IPS-18c (cell line): ENCODE data around the gene PHLPP2.

Source experiments
- H3K4me3 ChIP-seq: 2 replicates; pipeline ENCODE4 v1.7.0; 2013; ENCODE audit warnings: low read depth, mild to moderate bottlenecking, low read length, moderate library complexity; ENCODE audit not compliant: insufficient read depth
- H3K9me3 ChIP-seq: one replicate; pipeline ENCODE4 v1.6.1; 2013; ENCODE audit warnings: mild to moderate bottlenecking, low read length, moderate library complexity; ENCODE audit not compliant: control insufficient read depth, insufficient read depth

Gene PHLPP2, protein sequence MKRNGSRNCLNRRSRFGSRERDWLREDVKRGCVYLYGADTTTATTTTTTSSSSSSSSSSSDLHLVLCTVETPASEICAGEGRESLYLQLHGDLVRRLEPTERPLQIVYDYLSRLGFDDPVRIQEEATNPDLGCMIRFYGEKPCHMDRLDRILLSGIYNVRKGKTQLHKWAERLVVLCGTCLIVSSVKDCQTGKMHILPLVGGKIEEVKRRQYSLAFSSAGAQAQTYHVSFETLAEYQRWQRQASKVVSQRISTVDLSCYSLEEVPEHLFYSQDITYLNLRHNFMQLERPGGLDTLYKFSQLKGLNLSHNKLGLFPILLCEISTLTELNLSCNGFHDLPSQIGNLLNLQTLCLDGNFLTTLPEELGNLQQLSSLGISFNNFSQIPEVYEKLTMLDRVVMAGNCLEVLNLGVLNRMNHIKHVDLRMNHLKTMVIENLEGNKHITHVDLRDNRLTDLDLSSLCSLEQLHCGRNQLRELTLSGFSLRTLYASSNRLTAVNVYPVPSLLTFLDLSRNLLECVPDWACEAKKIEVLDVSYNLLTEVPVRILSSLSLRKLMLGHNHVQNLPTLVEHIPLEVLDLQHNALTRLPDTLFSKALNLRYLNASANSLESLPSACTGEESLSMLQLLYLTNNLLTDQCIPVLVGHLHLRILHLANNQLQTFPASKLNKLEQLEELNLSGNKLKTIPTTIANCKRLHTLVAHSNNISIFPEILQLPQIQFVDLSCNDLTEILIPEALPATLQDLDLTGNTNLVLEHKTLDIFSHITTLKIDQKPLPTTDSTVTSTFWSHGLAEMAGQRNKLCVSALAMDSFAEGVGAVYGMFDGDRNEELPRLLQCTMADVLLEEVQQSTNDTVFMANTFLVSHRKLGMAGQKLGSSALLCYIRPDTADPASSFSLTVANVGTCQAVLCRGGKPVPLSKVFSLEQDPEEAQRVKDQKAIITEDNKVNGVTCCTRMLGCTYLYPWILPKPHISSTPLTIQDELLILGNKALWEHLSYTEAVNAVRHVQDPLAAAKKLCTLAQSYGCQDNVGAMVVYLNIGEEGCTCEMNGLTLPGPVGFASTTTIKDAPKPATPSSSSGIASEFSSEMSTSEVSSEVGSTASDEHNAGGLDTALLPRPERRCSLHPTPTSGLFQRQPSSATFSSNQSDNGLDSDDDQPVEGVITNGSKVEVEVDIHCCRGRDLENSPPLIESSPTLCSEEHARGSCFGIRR (N-terminal part only)

DNA sequence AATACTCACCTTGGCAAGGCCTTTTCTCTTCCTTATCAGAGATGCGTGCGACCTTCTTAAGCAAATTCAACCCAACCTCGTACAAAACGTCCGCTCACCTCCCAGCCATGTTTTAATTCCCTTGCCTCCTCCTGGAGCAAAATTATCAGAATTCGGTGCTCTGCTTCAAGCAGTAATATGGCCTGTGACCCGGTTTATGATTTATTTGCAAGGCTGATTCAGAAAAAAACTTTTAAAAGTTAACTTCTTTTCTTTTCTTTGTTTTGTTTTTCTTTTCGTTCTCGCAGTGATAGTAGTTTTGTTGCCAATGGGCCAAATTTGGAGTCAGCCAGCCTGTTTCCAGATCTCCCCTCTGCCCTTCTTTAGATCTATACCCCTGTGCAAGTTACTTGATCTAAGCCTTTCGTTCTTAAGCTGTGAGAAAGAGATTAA is at the start of gene PHLPP2:
PHLPP2 (minus strand) TSS at position 382 of the 432 bp plus-strand sequence. CDS start 9,906 bp downstream, outside the sequence.
- peak within 1 kb of the TSS; percentile 74 for H3K4me3 ChIP-seq
- peaks cover 3% of the 10 kb centered on the region for H3K9me3 ChIP-seq

DNA sequence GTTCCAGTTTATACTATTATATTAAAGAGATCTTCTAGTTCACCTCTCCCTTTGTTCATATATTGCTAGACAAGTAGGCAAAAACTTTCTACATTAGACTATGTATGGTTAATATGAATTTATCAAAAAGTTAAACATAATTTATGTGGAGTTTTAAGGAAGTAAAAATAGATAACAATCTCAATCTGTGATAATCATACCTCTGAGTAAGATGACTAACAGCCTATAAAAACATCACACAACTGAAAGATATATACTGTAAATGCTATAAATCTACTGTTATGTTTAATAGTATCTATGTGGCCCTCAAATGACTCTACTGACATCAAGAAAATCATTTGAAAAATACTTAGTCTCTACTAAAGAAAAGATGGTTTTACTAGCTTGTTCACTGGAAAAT is 47.1 kb upstream of the PHLPP2 start:
- Histone ChIP-seq H3K9me3 (no peaks in the 10 kb centered on the region), H3K4me3 (no peak overlapping the region)

DNA sequence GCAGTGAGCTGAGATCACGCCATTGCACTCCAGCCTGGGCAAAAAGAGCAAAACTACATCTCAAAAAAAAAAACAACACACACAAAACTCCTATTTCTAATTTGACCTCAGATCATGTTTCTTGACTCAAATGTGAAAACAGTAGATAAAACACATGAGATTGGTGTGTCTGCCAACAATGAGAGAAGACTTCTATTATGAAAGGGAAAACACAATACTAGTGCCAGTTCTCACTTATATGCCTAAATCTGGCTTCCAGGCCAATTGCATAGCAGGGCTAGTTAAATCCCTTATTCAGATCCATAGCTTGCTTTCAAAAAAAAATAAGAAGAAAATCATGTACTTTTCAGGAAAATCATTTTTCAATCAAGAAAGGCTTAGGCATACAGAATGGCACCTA is 44.7 kb upstream of the PHLPP2 start:
- Histone ChIP-seq H3K4me3 (no peak overlapping the region), H3K9me3 (no peaks in the 10 kb centered on the region)

DNA sequence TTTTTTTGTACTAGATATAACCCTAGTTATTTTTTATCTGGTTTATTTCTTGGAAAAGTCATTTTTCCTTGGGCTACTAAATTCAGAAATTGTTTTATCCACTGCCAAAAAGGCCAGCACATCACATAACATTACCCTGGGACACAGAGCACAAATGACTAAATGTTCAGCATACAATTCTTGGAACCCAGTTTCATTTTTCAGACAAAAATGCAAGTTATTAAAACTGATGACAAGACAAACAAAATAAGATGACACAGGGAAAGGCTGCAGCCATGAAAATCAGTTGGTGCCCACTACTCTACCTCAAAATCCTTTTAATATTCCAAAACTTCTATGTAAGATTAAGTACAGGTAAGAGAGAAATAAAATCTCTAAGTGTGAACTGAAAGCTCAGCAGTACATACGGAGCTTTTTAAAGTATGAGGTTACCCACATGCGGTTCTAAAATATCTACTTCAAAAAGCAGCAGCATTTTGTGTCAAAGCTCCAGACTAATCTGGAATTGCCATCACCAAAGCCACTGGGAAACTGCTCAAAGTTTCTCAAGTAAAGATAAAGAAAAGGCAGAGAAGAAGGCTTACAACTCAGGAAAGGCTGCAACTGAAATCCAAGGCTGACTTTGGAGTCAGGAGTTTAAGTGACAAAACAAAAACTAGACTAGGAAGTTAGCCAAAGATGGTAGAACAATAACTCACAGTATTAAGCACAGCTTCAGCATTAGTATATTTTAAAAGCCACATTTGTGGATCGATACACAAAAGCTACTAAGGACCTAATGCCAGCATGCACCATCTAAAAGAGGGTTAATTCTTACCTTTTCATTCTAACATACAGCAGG is 42.8 kb upstream of the PHLPP2 start:
- H3K9me3 ChIP-seq = no peaks in the 10 kb centered on the region
- H3K4me3 ChIP-seq = no peak overlapping the region

DNA sequence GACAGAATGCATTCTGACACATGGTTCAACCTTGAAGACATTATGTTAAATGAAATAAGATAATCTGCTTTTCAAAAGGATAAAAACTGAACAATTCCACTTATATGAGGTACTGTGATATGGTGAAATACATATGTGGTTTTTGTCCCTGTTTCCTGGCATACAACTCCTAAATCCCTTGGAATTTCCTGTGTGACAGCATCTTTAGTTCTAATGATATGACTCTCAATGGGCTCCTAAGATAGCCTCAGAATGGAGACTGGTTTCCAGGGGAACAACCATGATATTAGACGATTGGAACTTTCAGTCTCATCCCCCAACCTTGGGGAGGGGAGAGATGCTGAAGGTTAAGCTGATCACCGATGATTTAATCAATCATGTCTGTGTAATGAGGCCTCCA is 37.7 kb upstream of the PHLPP2 start:
- Histone ChIP-seq H3K4me3 (no peak overlapping the region), H3K9me3 (no peaks in the 10 kb centered on the region)

DNA sequence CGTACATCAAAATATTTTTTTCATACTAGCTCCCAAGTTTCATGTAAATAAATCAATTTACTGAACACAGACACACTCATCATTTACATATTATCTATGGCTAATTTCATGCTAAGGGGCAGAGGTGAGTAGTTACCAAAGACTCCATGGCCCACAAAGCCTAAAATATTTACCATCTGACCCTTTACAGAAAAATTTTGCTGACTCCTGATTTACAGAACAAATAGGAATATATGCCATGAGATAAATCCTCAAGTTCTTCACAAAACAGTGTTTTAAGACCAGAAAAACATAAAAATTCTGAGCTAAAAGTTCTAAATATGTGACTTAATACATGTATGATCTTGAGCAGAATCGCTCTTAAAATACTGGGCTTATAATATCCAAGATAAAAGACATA is 36.6 kb upstream of the PHLPP2 start:
- H3K9me3 ChIP-seq = no peaks in the 10 kb centered on the region
- no peak overlapping the region for H3K4me3 ChIP-seq

DNA sequence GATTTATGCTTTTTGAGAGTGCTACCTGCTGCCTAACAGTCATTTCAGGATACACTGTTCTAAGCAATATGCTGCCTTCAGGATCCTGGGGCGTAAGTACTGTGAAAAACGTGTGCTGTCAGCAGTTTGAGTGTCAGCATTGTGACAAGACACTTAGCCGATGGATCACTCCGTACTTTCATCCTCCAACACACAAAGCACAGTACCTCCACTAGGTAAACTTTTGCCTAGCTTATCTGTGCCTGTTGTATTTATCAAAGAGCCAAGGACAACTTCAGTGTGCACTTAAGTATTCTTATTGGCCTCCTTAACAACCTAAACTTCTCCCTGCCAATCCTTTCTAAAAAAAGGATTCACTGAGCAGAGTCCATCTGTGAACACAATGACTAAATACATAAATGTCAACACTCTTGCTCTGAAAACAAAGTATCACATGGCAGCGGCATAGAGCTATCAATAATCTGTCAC is 33.8 kb upstream of the PHLPP2 start:
- H3K9me3 ChIP-seq = no peaks in the 10 kb centered on the region

DNA sequence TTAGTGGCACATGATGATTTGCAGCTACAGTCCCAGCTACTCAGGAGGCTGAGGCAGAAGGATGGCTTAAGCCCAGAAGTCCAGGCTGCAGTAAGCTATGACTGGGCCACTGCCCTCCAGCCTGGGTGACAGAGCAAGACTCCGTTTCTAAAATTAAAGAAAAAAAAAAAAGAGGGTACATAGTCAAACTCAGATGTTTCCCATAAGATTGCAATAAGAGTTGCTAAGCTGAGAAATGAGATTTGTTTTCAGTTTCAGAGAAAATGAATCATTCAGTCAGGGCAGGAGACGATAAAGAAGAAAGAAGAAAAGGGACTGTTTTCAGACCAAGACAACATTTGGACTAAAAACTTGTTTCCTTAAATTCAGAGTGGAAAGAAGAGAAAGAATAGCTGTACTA is 30.2 kb upstream of the PHLPP2 start:
- H3K9me3 ChIP-seq = no peaks in the 10 kb centered on the region

More for the DNA sequence above, 33.8 kb upstream of the PHLPP2 start:
- no peak overlapping the region for H3K4me3 ChIP-seq

DNA sequence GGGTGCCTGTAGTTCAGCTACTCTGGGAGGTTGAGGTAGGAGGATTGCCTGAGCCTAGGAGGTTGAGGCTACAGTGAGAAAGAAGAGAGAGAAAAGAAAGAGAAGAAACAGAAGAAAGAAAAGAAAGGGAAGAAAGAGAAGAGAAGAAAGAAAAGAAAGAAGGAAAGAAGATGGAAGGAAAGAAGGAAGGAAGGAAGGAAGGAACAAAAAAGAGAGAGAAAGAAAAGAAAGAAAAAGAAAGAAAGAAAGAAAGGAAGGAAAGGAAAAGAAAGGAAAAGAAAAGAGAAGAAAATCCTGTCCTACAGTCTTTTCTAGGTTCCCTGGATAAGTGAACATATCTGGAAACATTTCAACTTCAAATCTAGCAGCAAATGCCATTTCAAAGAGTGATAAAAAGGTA is 29.6 kb upstream of the PHLPP2 start:
- H3K4me3 ChIP-seq = no peak overlapping the region
- no peaks in the 10 kb centered on the region for H3K9me3 ChIP-seq

More for the DNA sequence above, 30.2 kb upstream of the PHLPP2 start:
- H3K4me3 ChIP-seq = no peak overlapping the region

DNA sequence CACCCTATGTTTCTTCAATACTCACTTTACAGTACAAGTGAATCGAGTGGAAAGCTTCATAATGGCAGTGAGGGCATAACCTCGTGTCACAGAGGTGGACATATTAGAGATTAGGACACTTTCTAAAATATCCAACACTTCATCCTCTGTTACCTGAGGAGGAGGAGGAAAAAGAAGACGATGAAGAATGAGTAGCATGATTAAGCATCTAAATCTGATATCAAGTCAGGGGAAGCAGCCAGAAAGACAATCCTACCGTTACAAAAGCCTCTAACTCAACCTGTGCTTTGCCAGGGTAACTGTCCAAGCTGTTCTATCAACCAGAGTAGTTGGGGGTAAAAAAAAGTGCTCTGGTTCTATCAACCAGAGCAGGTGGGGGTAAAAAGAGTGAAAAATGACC is 23.7 kb upstream of the PHLPP2 start:
- Histone ChIP-seq H3K4me3 (no peak overlapping the region), H3K9me3 (no peaks in the 10 kb centered on the region)

DNA sequence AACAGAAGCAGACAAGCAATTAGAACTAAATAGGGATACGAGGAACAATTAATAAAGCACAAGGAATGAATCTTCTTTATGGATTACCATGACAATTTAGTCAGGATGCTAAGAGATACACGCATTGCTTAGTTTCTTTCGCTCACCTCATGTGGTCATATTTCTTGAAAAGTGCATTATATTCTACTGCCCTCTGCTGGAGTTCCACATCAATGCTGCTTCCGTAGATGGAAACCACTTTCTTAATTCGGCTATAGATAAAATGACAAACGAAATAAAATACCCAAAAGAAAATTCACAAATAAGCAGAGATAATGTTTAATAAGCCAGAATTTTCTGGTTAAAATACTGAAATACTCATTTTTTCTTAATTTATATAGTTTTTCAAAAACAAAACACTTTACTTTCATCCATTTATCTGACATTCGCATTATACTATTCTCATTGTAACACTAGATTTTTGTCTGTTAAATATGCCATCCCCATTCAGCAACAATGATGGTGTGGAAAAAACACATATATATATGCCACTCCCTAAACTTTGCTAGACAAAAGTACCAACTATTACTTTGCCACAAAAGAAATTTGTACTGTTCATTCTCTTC is 22.0 kb upstream of the PHLPP2 start:
- no peak overlapping the region for H3K4me3 ChIP-seq
- H3K9me3 ChIP-seq = no peaks in the 10 kb centered on the region

DNA sequence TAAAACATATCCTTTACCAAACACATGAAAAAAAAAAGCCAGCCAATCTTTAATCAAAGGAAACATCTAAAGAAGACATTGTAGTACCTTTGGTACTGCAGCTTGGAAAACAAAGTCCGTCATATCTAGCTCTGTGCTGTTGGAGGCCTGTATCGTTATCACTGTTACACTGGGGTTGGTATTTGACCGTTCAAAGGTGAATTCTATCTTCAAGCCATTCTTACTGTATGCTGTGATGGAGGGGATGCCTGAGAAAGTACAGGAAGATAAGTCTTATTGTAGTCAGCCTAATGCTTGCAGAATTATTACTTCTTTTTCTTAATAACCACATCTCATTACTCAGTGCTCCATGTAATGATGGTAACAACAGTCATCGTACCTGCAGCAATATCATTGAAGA is 14.4 kb upstream of the PHLPP2 start:
- no peak overlapping the region for H3K4me3 ChIP-seq
- H3K9me3 ChIP-seq = no peaks in the 10 kb centered on the region

DNA sequence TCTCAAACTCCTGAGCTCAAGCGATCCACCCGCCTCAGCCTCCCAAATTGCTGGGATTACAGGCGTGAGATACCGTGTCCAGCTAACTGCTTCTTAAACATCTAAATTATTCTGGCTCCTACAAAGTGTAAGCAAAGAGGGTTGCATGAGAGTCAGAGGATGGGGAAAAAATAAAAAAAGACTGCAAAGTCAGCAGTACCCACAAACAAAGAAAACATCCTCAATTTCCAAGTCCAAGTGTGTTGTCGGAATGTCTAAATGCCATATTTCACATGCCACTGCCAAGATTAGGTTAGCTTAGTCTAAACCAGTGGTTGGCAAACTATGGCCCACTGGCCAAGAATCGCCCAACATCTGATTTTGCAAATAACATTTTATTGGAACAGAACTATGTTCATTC is 13.0 kb upstream of the PHLPP2 start:
- H3K4me3 ChIP-seq = no peak overlapping the region
- no peaks in the 10 kb centered on the region for H3K9me3 ChIP-seq

DNA sequence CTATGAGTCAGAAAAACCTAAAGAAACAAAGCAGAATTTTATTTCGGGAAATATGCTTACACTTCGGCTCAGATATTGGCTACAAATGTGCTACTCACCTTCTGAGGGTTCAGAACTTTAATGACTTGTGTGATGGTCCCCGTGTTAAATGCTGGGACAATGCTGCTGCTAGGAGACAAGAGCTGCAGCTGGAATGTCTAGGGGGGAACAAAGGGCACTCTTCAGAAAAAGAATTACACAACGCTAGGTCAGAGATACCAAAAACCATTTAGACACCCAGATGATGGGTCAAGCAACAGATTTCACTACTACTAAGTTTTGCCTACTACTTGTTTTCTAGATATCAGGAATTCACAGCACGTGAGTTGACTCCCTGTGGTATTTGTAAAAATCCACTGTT is 10.0 kb upstream of the PHLPP2 start:
- H3K9me3 ChIP-seq = no peaks in the 10 kb centered on the region
- H3K4me3 ChIP-seq = no peak overlapping the region

DNA sequence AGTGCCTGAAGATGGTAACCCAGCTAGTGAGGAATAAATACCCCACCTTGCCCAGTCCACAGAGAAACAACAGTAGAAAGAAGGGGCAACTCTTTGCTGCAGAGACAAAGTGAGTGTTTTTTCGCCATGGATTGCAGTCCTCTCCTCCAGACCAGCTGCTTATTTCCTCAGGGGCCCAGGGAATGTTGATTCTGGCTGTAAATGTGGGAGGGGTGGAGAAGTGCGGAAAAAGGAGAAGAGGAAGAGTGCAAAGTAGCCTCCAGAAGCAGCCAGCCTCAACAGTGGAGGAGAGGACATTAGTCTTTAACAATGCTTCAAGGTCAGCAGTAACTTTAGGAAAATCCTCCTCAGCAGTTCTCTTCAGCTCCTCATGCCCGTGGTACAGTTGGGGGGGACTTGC is 8.1 kb upstream of the PHLPP2 start:
- Histone ChIP-seq H3K9me3 (no peaks in the 10 kb centered on the region), H3K4me3 (no peak overlapping the region)

DNA sequence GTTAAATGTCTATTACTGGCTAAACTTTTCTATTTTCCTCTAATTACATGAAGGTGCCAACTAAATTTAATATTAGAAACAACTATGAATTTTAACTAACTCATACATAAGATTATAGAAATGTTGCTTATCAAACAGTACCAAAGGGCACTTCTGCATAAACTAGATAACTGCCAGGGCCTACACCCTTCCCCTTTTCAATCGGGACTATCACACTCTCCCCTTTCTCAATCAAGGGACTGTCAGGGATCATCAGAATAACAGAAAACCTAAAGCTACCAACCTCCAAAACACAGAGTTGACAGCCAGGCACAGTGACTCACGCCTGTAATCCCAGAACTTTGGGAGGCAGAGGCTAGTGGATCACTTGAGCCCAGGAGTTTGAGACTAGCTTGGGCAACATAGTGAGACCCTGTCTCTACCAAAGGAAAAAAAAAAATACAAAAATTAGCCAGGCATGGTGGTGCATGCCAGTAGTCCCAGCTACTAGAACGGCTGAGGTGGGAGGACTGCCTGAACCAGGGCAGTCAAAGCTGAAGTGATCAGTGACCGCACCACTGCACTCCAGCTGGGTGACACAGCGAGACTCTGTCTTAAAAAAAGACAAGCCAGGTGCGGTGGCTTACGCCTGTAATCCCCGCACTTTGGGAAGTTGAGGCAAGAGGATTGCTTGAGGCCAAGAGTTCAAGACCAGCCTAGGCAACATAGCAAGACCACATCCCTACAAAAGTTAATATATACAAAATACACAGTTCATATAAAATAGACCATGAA is 3.2 kb upstream of the PHLPP2 start:
- H3K4me3 ChIP-seq = no peak overlapping the region
- H3K9me3 ChIP-seq = peaks cover under 1% of the 10 kb centered on the region
